GM18502 (cell line): Measurements from ENCODE around the gene DENND1B.

Source experiments
- ATAC-seq: cut with Tn5 transposase; IDR thresholded peaks from one replicate; pipeline ENCODE4 v1.9.1; 2021; ENCODE audit warnings: mild to moderate bottlenecking; ENCODE audit not compliant: unreplicated experiment, poor library complexity

The DENND1B gene, protein sequence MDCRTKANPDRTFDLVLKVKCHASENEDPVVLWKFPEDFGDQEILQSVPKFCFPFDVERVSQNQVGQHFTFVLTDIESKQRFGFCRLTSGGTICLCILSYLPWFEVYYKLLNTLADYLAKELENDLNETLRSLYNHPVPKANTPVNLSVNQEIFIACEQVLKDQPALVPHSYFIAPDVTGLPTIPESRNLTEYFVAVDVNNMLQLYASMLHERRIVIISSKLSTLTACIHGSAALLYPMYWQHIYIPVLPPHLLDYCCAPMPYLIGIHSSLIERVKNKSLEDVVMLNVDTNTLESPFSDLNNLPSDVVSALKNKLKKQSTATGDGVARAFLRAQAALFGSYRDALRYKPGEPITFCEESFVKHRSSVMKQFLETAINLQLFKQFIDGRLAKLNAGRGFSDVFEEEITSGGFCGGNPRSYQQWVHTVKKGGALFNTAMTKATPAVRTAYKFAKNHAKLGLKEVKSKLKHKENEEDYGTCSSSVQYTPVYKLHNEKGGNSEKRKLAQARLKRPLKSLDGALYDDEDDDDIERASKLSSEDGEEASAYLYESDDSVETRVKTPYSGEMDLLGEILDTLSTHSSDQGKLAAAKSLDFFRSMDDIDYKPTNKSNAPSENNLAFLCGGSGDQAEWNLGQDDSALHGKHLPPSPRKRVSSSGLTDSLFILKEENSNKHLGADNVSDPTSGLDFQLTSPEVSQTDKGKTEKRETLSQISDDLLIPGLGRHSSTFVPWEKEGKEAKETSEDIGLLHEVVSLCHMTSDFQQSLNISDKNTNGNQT

GRCh38 chr1:197775282-197776262 lies at the start of gene DENND1B:
Gene DENND1B (minus strand): TSS chr1:197775480. CDS start chr1:197775155, 325 bp downstream.
- peak; percentile 78 for ATAC-seq

DNA sequence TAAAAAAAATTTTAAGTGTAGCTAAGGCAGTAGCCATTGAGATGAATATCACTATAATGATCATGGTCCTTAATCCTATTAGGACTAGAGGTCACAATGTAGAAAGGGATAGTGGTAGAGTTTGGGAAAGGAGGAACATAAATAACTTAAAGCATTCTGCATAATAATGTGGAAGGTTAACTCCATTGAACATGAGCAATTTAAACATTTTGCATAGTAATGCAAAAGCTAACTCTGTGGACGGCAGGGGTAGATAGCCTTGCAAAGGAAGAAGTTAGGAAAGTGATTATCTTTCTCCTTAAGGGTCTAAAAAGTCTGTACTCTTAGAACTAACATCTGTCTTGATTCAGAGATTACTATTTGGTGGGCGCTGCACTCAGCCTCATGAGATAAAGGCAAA lies 39.0 kb upstream of the DENND1B start:
- no peak for ATAC-seq

- no peak for ATAC-seq
These were observed 38.5 kb upstream of the DENND1B start for GRCh38 chr1:197813741-197814140.

DNA sequence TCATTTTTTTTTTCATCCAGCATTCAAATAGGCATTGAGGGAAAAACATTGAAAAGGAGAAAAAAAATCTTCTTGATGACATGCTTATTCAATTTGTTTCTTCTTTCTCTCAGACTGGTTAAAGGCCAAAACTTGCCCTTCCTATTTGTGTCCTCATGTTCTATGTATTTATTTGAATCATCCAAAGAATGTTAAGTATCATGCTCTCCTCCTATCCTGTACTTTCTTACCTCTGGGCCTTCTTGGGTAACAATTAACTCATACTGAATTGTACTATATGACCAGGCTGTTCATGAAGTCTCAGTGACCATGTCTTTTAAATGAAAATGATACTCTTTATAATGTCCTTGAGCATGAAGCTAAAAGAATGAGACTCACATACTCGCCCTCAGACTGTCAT lies 36.5 kb upstream of the DENND1B start:
- no peak for ATAC-seq

GRCh38 chr1:197810812-197811211 lies 35.5 kb upstream of the DENND1B start:
- ATAC-seq = no peak

GRCh38 chr1:197808880-197809279 lies 33.6 kb upstream of the DENND1B start:
- no peak for ATAC-seq

- ATAC-seq = no peak
These were observed 32.6 kb upstream of the DENND1B start for GRCh38 chr1:197807739-197808453.

- peak; percentile 68 for ATAC-seq
These were observed 31.9 kb upstream of the DENND1B start for GRCh38 chr1:197807216-197807615.

DNA sequence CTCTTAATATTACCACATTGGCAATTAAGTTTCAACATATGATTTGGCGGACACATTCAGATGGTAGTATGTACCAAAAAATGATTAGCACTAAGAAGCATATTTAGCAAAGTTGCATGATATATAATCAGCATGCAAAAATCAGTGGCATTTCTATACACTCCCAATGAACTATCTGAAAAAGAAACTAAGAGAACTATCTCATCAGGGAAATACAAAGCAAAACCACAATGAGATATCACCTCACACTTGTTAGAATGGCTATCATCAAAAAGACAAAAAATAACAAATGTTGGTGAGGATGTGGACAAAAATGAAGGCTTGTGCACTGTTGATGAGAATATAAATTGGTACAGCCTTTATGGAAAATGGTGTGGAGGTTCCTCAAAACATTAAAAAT lies 31.4 kb upstream of the DENND1B start:
- peak; percentile 18 for ATAC-seq

GRCh38 chr1:197801684-197802083 lies 26.4 kb upstream of the DENND1B start:
- ATAC-seq = no peak

DNA sequence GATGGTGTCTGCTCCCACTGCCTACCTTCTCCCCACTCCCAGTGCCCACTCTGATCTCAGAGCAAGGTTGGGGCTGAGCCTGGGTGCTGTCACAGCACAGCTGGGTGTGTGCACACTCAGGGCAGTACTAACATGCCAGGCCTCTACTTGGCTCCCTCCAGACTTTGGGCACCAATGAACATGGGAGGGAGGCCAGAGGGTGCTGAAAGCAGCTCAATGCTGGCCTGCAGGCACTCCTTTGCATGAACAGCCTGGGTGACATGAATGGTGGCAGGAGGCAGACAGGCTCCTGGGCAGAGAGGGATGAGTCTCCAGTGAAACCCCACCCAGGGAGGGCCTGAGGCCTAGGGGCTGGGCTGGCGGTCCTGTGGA lies 25.8 kb upstream of the DENND1B start:
- ATAC-seq = no peak

- ATAC-seq = no peak
These were observed 25.3 kb upstream of the DENND1B start for GRCh38 chr1:197800379-197801110.

DNA sequence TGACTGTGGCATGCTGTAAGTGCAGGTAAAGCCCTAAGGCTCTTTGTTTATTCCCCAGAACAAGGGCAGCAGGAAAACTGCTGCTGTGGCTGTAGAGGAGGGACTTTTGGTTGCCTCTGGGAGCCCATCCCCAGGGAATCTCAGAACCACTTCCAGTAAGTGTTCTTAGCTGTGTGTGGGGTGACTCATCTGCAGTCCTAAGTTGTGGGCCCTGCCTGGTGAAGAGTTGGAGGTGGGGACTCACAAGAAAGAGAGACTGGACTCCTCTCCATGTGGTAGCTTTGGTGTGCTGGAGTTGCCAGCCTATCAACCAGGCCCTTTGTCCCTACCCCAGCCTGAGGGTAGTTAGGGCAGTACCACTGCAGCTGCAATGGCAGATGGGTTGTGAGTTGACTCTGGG lies 24.0 kb upstream of the DENND1B start:
- no peak for ATAC-seq

- no peak for ATAC-seq
These were observed 23.2 kb upstream of the DENND1B start for GRCh38 chr1:197798492-197798891.

DNA sequence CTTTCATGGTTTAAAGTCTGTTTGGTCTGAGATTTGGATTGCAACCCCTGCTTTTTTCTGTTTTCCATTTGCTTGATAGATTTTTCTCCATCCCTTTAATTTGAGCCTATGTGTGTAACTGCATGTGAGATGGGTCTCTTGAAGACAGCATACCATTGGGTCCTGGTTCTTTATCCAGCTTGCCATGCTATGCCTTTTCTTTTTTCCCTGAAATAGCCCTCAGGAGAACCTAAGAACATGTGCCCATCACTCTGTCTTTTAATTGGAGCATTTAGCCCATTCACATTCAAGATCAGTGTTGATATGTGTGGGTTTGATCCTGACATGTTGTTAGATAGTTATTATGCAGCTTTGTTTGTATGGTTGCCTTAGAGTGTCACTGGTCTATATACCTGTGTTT lies 21.7 kb upstream of the DENND1B start:
- no peak for ATAC-seq

DNA sequence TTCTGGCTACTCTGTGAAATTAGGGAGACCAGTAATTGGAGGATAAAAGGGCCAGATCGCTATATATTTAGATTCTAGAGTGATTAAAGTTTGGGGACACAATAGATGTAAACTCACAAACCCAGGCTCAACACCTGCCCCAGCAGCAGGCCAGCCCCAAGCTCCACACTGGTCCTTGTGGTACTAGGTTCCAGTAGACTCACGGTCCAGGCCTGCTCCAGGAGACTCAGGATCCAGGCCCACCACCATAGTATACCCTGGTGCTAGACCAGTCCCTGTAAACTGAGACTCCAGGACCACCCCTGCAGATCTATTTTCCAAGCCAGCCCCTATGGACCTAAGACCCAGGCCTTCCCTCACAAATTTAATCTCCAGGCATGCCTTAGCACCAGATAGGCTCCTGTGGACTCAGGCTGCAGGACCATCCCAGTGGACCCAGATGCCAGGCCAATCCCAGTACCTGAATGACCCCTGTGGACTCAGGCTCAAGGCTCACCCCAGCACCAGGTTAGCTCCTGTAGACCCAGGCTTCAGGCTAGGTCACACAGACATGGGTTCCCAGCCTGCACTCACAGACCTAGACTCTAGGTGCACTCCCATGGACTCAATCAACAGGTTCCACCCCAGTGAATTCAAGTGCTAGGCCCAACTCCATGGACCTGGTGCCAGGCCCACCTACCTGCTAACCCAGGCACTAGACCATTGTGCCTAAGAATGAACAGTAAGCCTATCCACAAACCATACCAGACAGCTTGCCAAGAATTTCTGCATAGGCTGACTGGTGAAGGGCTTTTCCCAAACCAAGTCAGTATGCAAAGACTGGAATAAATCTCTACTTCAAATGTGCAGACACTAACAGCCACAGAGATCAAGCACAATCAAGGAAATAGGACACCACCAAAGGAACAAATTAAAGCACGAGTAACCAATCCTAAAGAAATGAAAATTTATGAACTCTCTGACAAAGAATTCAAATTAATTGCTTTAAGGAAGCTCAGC lies 13.8 kb upstream of the DENND1B start:
- no peak for ATAC-seq

GRCh38 chr1:197787623-197788536 lies 12.6 kb upstream of the DENND1B start:
- ATAC-seq = no peak
